Endothelial cell of umbilical vein (primary cell): ENCODE measurements around the gene PGRMC2. TPM values are rescaled to one million over a fixed set of nuclear protein-coding genes. Genes with fewer than 3 reads are reported as not detected.

Source experiments
- BruUV-seq: library from RNA; stranded (reverse); fragments of 400-500 nt; replicated peaks from 2 replicates; lab custom pipeline; 2021; lab: Mats Ljungman, UMichigan
- CTCF ChIA-PET: fragments of 300-600, 350-600 bp; sonication (Branson Sonifier 250); formaldehyde crosslinking; loops from one replicate; lab custom pipeline; 2021; ENCODE audit warnings: antibody characterized with exemption, inconsistent platforms; lab: Charles Lee
- POLR2A ChIA-PET: fragments of 300-600, 350-600 bp; sonication (Branson Sonifier 250); formaldehyde crosslinking; loops from one replicate; lab custom pipeline; 2021; ENCODE audit warnings: antibody characterized with exemption, inconsistent platforms; lab: Charles Lee
- DNase-seq: peaks from one replicate; pipeline ENCODE4 v3.0.0-alpha.2; 2011; ENCODE audit warnings: low read depth, low spot score
- FAIRE-seq: peaks from 2 replicates; lab custom pipeline; 2011; peaks lifted over from hg19 to GRCh38; lab: Jason Lieb, UNC
- H2AFZ ChIP-seq: 2 replicates; pipeline ENCODE4 v1.6.0; 2012; ENCODE audit warnings: low read depth, low read length, control low read depth, inconsistent platforms
- H3K27ac ChIP-seq: 2 replicates; pipeline ENCODE4 v1.5.1; 2011; ENCODE audit warnings: low read depth, mild to moderate bottlenecking, control low read depth, low read length, moderate library complexity; ENCODE audit not compliant: insufficient read depth
- H3K27me3 ChIP-seq, 2 experiments: 2 replicates each; pipeline versions ENCODE4 v1.6.0 to v1.6.1; 2011; ENCODE audit warnings: low read length in 2 of 2, mixed read lengths in 1 of 2; ENCODE audit not compliant: control insufficient read depth in 2 of 2, insufficient read depth in 2 of 2
- H3K36me3 ChIP-seq, 2 experiments: 2 replicates in 1 of 2; 3 replicates in 1 of 2; pipeline ENCODE4 v1.5.1; 2011; ENCODE audit warnings: low read length in 2 of 2, mild to moderate bottlenecking in 1 of 2, moderate library complexity in 1 of 2; ENCODE audit not compliant: control insufficient read depth in 2 of 2, insufficient read depth in 2 of 2; ENCODE audit errors: extremely low read depth in 1 of 2
- H3K4me1 ChIP-seq: 3 replicates; pipeline ENCODE4 v1.5.1; 2011; ENCODE audit warnings: mild to moderate bottlenecking, low read length; ENCODE audit not compliant: control insufficient read depth, insufficient read depth; ENCODE audit errors: extremely low read depth
- H3K4me2 ChIP-seq: 2 replicates; pipeline ENCODE4 v1.6.1; 2011; ENCODE audit warnings: low read length, control low read depth, mixed read lengths; ENCODE audit not compliant: insufficient read depth
- H3K4me3 ChIP-seq, 3 experiments: fragments of 200-600 bp in 1 of 3; sonication (generic), shearing (Covaris generic) in 1 of 3; replicated peaks in 1 of 3; 2 replicates each; pipeline ENCODE4 v1.5.1; 2011 to 2016; ENCODE audit warnings: control low read depth in 3 of 3, low read length in 3 of 3, mild to moderate bottlenecking in 2 of 3, inconsistent platforms in 1 of 3, low read depth in 1 of 3, moderate library complexity in 1 of 3; ENCODE audit not compliant: insufficient read depth in 1 of 3
- H3K79me2 ChIP-seq: 2 replicates; pipeline ENCODE4 v1.6.0; 2012; ENCODE audit warnings: low read length, inconsistent platforms; ENCODE audit not compliant: control insufficient read depth, insufficient read depth
- H3K9ac ChIP-seq: replicated peaks from 2 replicates; pipeline ENCODE3; 2011; ENCODE audit warnings: low read length, control low read depth; ENCODE audit not compliant: insufficient read depth; ENCODE audit errors: extremely low read depth
- H3K9me1 ChIP-seq: replicated peaks from 3 replicates; pipeline ENCODE4 v1.6.0; 2011; ENCODE audit warnings: mild to moderate bottlenecking, low read length; ENCODE audit not compliant: control insufficient read depth, insufficient read depth; ENCODE audit errors: extremely low read depth
- H3K9me3 ChIP-seq: replicated peaks from 2 replicates; pipeline ENCODE4 v1.5.1; 2012; ENCODE audit warnings: low read length, inconsistent platforms; ENCODE audit not compliant: control insufficient read depth, insufficient read depth
- H4K20me1 ChIP-seq: replicated peaks from 2 replicates; pipeline ENCODE3; 2011; ENCODE audit warnings: mild to moderate bottlenecking, low read length; ENCODE audit not compliant: control insufficient read depth, insufficient read depth; ENCODE audit errors: extremely low read depth
- CTCF ChIP-seq, 2 donors: IDR thresholded peaks; 1 replicate in 1 of 2; 2 replicates in 1 of 2; pipeline ENCODE4 v1.5.1; 2011; ENCODE audit warnings: low read length in 2 of 2, mild to moderate bottlenecking in 2 of 2, moderate library complexity in 2 of 2, control low read depth in 1 of 2, inconsistent platforms in 1 of 2, low read depth in 1 of 2; ENCODE audit not compliant: insufficient read depth in 1 of 2; ENCODE audit errors: extremely low read depth in 1 of 2
- EZH2 ChIP-seq: IDR thresholded peaks from 2 replicates; pipeline ENCODE4 v1.6.1; 2012; ENCODE audit warnings: borderline replicate concordance, low read depth, mild to moderate bottlenecking, moderate library complexity, low read length, inconsistent platforms; ENCODE audit not compliant: severe bottlenecking
- FOS ChIP-seq: IDR thresholded peaks from 2 replicates; pipeline ENCODE4 v1.6.1; 2011; ENCODE audit warnings: mild to moderate bottlenecking, low read length, moderate library complexity, borderline replicate concordance; ENCODE audit not compliant: insufficient read depth
- GATA2 ChIP-seq: IDR thresholded peaks from 2 replicates; pipeline ENCODE4 v1.7.0; 2011; ENCODE audit warnings: low read depth, mild to moderate bottlenecking, moderate library complexity, mixed read lengths, low read length; ENCODE audit not compliant: insufficient read length, insufficient read depth
- JUN ChIP-seq: IDR thresholded peaks from 2 replicates; pipeline ENCODE4 v1.6.1; 2011; ENCODE audit warnings: borderline replicate concordance, low read depth; ENCODE audit not compliant: insufficient read length, insufficient read depth
- MAX ChIP-seq: IDR thresholded peaks from 2 replicates; pipeline ENCODE4 v1.6.1; 2011; ENCODE audit not compliant: insufficient read depth, insufficient read length
- MYC ChIP-seq: IDR thresholded peaks from one replicate; pipeline ENCODE4 v1.6.1; 2011; ENCODE audit warnings: mild to moderate bottlenecking, low read depth, low read length
- POLR2A ChIP-seq: IDR thresholded peaks from 2 replicates; pipeline ENCODE4 v1.6.1; 2012; ENCODE audit warnings: low read depth, mild to moderate bottlenecking, control low read depth, low read length
- POLR2AphosphoS5 ChIP-seq: IDR thresholded peaks from 2 replicates; pipeline ENCODE4 v1.6.1; 2012; ENCODE audit warnings: low read depth, mild to moderate bottlenecking, control low read depth, low read length, moderate library complexity; ENCODE audit not compliant: insufficient read depth
- dilution Hi-C: fragments of 300-500 bp; cut with MboI; formaldehyde crosslinking; loops from one replicate; pipeline ENCODE4 v1.15.0; 2019; ENCODE audit warnings: low sequenced_read_pairs; ENCODE audit not compliant: extremely low pct_ligation_motif_present
- intact Hi-C: fragments of 100-400 bp; cut with micrococcal nuclease; formaldehyde crosslinking; loops from one replicate; pipeline ENCODE4 v1.10.0; 2022
- polyA plus RNA-seq, 4 experiments: library from polyadenylated mRNA; depleted of rRNA in 3 of 4; stranded (reverse) in 3 of 4; unstranded in 1 of 4; fragments of >200 nt; gene quantifications; 2 replicates each; pipeline versions ENCODE4 v1.2.1 to v1.2.3, GENCODE V29; 2011 to 2012; ENCODE audit warnings: missing spikeins in 1 of 4
- total RNA-seq: library from RNA; stranded (reverse); gene quantifications from 2 replicates; pipeline ENCODE4 v1.2.3, GENCODE V29; 2021

Gene PGRMC2
- total and polyA plus RNA-seq, 2 donors (not counting 3 experiments of a cell fraction or from before 2014, with no cell fraction given), result 10.1 to 63.4 TPM

- Histone ChIP-seq H3K4me1 (no peaks in the 10 kb centered on the region), H3K27me3 (no peaks in the 10 kb centered on the region), H3K9me3 (no peaks in the 10 kb centered on the region), H3K79me2 (no peaks in the 10 kb centered on the region), H3K4me3 (no peak overlapping the region), H3K36me3 (no peaks in the 10 kb centered on the region), H3K27ac (no peak overlapping the region), H2AFZ (no peak overlapping the region), H3K9me1 (no peaks in the 10 kb centered on the region), H3K9ac (no peak overlapping the region), H4K20me1 (no peaks in the 10 kb centered on the region), H3K4me2 (no peak overlapping the region)
- CTCF ChIA-PET, result no interaction called here
- intact Hi-C loops, result no loop called here
- dilution Hi-C loops, result no loop called here
- POLR2A ChIA-PET, result no interaction called here
- TF ChIP-seq POLR2A, result no peak
- no peak for TF ChIP-seq EZH2
- TF ChIP-seq JUN, result no peak
- TF ChIP-seq FOS, result no peak
- TF ChIP-seq MYC, result no peak
- no peak for TF ChIP-seq POLR2AphosphoS5
- no peak for TF ChIP-seq GATA2
- TF ChIP-seq CTCF (IDR thresholded peaks at IDR 0.05; ENCODE audit: extremely low read depth in 1 of 2, insufficient read depth in 1 of 2, low read depth in 1 of 2, low read length in 2 of 2), result no peak
- no peak for TF ChIP-seq MAX
- no TSS peak for BruUV-seq
- no peak for DNase-seq
- FAIRE-seq, result no peak
Measured at GRCh38 chr4:128234836-128235235, 52.8 kb downstream of the PGRMC2 start.
